Bronchial epithelial cell (primary cell): Measurements from ENCODE around the gene FMO2. TPM values are rescaled to one million over a fixed set of nuclear protein-coding genes. Genes with fewer than 3 reads are reported as not detected.

ENCODE experiments used
- DNase-seq: peaks from one replicate; pipeline ENCODE4 v3.0.0-alpha.2; 2010; ENCODE audit warnings: low read depth
- FAIRE-seq: peaks from 2 replicates; lab custom pipeline; 2011; peaks lifted over from hg19 to GRCh38; lab: Jason Lieb, UNC
- H3K27me3 ChIP-seq: 2 replicates; pipeline ENCODE4 v1.5.1; 2011; ENCODE audit warnings: low read length; ENCODE audit not compliant: control insufficient read depth, insufficient read depth
- H3K36me3 ChIP-seq: 2 replicates; pipeline ENCODE4 v1.5.1; 2011; ENCODE audit warnings: low read length; ENCODE audit not compliant: control insufficient read depth, insufficient read depth
- H3K4me3 ChIP-seq: 2 replicates; pipeline ENCODE4 v1.5.1; 2011; ENCODE audit warnings: mild to moderate bottlenecking, low read depth, low read length, control low read depth
- total RNA-seq: library from RNA; depleted of rRNA; stranded (reverse); fragments of >200 nt; gene quantifications from 2 replicates; pipeline ENCODE4 v1.2.1, GENCODE V29; 2014
- TF ChIP-seq, protein P1 (sequence below): IDR thresholded peaks from 2 replicates; pipeline ENCODE4 v1.5.1; 2011; ENCODE audit warnings: mild to moderate bottlenecking, moderate library complexity, low read length, control low read depth, inconsistent platforms; ENCODE audit not compliant: insufficient read depth, severe bottlenecking

FMO2 gene
- total RNA-seq, 1 donor from 2014 or later, result not detected

DNA sequence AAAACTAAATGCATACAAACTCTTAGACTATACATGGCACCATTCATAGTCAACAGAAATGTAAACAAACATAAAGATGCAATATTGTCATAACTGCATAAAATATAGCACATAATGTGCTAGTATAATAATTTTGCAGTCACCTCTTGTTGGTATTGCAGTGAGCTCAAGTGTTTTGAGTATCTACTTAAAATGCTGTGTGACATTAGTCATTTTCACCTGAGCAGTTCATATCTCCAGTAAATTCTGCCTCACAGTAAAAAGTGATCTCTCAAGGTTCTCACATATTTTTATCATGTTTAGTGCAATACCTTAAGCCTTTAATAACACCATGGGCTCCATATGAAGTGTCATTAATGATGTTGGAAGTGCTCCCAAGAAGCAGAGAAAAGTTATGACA is 29.6 kb upstream of the FMO2 start:
- H3K27me3 ChIP-seq, result no peaks in the 10 kb centered on the region
- TF ChIP-seq, protein P1, sequence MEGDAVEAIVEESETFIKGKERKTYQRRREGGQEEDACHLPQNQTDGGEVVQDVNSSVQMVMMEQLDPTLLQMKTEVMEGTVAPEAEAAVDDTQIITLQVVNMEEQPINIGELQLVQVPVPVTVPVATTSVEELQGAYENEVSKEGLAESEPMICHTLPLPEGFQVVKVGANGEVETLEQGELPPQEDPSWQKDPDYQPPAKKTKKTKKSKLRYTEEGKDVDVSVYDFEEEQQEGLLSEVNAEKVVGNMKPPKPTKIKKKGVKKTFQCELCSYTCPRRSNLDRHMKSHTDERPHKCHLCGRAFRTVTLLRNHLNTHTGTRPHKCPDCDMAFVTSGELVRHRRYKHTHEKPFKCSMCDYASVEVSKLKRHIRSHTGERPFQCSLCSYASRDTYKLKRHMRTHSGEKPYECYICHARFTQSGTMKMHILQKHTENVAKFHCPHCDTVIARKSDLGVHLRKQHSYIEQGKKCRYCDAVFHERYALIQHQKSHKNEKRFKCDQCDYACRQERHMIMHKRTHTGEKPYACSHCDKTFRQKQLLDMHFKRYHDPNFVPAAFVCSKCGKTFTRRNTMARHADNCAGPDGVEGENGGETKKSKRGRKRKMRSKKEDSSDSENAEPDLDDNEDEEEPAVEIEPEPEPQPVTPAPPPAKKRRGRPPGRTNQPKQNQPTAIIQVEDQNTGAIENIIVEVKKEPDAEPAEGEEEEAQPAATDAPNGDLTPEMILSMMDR, result no peak
- DNase-seq, result no peak
- no peak for FAIRE-seq
- no peaks in the 10 kb centered on the region for H3K36me3 ChIP-seq
- H3K4me3 ChIP-seq, result no peak overlapping the region

DNA sequence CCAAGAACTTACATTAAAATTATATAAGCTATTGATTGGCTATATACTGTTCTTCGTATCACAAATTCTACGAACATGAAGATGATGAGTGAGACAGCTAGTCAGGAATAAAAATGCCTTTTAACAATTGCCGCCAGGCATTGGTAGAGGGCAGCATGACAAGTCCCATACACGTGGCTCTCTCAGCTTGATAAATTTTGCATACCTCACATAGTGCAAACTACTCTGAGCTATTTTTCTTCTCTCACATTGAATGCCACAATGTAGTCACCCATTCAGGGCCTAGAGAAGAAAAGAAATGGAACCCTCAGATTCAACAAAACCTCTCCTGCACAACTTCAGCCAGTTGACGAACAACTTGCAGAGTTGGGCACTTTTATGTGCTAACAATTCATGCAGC is 27.0 kb upstream of the FMO2 start:
- Histone ChIP-seq H3K36me3 (no peaks in the 10 kb centered on the region), H3K27me3 (no peaks in the 10 kb centered on the region), H3K4me3 (no peak overlapping the region)
- TF ChIP-seq, protein P1, result no peak
- FAIRE-seq (no peak), DNase-seq (no peak)

DNA sequence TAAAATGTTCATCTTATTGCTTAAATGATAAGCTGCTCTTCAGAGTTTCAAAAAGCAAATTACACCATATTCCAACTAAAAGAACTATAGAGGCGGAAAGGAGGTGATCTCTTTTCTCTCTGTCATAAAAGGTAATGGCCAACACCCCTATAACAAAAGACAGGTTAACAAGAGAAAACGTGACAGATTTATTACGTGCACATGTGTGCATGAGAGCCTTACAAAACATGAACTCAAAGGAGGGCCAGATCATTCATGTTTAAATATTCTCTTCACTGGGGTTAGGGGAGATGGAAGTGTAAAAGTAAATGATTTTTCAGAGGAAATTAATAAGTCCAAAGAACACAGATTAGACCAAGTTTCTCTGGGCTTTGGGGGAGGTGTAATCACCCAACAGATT is 26.5 kb upstream of the FMO2 start:
- FAIRE-seq (no peak), DNase-seq (no peak)
- Histone ChIP-seq H3K36me3 (no peaks in the 10 kb centered on the region), H3K4me3 (no peak overlapping the region), H3K27me3 (no peaks in the 10 kb centered on the region)
- TF ChIP-seq, protein P1, result no peak

DNA sequence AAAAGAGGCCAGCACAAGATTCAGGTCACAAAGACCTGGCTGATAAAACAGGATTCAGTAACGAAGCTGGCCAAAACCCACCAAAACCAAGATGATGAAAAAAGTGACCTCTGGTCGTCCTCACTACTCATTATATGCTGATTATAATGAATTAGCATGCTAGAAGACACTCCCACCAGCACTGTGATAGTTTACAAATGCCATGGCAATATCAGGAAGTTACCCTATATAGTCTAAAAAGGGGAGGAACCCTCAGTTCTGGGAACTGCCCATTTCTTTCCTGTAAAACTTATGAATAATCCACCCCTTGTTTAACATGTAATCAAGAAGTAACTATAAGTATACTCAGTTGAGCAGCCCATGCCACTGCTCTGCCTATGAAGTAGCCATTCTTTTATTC is 26.0 kb upstream of the FMO2 start:
- no peak overlapping the region for H3K4me3 ChIP-seq
- no peaks in the 10 kb centered on the region for H3K36me3 ChIP-seq
- FAIRE-seq (no peak), DNase-seq (no peak)
- no peaks in the 10 kb centered on the region for H3K27me3 ChIP-seq
- TF ChIP-seq, protein P1, result no peak

DNA sequence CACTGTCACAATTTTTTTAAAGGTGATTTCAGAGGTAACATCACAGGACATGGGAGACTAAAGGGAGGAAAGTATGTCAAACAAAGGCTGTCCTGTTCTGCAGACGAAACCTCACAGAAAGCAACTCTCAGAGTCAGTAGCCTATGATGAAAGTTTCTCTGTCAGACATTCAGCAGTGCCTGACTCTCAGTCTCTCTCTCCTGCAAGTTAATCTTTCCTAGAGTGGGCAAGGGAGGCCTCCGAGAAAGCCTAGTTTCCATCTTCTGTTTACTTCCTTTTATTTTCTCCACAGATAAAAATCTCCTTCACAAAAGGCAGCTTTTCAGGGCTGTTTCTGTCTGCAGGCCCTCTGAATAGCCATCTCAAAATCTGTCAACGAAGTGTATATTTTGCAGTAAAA is 24.9 kb upstream of the FMO2 start:
- H3K4me3 ChIP-seq, result no peak overlapping the region
- no peaks in the 10 kb centered on the region for H3K27me3 ChIP-seq
- no peaks in the 10 kb centered on the region for H3K36me3 ChIP-seq
- DNase-seq (no peak), FAIRE-seq (no peak)
- TF ChIP-seq, protein P1, result no peak

DNA sequence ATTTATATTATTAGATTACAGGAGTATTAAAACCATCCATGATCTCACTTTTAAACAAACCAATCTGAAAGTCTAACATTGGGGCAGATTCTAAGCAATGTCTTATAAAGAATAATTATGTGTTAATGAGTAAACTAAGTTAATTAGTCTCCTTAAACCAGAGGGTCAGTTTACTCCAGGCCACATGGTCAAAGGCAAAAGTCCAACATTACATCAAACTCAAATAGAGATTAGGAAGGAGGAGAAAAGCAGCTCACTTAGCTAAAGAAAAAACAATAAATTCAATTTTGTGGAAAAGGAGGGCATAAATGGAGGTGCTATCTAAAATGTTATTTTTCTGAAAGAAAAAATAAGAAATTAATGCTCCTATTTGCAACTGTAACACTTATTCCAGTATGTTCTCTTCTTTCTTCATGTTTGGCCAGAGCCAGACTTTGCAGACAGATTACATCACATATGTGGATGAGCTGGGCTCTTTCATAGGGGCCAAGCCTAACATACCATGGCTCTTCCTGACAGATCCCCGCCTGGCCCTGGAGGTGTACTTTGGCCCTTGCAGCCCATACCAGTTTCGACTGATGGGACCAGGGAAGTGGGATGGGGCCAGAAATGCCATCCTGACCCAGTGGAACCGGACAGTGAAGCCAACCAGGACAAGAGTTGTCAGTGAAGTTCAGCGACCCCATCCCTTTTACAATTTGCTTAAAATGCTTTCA is 24.3 kb upstream of the FMO2 start:
- FAIRE-seq (no peak), DNase-seq (no peak)
- H3K36me3 ChIP-seq, result no peaks in the 10 kb centered on the region
- no peak overlapping the region for H3K4me3 ChIP-seq
- no peaks in the 10 kb centered on the region for H3K27me3 ChIP-seq
- TF ChIP-seq, protein P1, result no peak
